ENCODE data around the gene ITGA7. TPM values are rescaled to one million over a fixed set of nuclear protein-coding genes. Genes with fewer than 3 reads are reported as not detected.

ITGA7 gene
- total RNA-seq, 6 donors from 2014 or later, result 4.6 to 30.4 (median 9.0) TPM

DNA sequence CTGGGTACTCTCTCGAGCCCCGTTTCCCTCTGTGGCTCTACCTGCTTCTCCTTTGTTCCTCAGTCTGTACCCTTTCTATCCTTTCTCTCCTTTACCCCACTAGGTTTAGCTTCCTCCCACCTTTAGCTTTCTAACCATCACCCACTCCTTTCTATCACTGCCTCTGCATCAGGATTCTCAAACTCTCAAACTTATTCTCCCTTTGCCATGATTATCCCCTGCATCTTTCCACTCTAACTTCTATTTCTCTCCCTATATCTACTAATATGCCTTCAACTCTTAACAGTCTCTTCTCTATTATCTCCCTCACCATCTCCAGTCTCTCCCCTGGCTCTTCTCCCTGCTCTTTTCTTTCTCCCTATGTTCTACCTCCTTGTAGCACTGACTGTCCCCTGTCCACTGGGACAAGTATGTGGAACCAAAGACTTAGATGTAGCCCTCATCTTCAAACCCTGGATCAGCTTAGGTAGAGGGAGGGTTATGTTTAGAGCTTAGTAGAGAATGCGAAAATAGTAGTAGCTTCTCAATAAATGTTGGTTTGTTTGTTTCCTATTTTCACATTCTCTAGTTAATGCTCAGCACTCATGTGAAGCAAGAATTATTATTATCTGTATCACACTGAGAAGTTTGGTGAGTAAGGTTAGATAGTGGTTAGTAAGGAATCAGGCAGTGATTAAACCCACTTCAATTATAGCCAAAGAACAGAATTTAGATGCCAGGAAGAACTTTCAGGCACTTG is 38.6 kb upstream of the ITGA7 start:
- WGBS, 2 donors, result 64 to 68% methylated on average over 3 of the region's 3 CpGs
- Histone ChIP-seq H3K9me3 (no peaks in the 10 kb centered on the region), H3K27ac (peak overlapping the region in 1 of 4 donors; percentile 27), H3K4me1 (peaks cover 12 to 28% (median 21%) of the 10 kb centered on the region in 4 donors), H3K4me3 (no peak overlapping the region), H3K36me3 (peaks cover 0 to 7% (median 4%) of the 10 kb centered on the region in 4 donors), H3K27me3 (peaks cover 0 to 4% (median 2%) of the 10 kb centered on the region in 4 donors)
- no peak for ATAC-seq (ENCODE audit: low FRiP score in 2 of 2)
- TF ChIP-seq POLR2A (IDR thresholded peaks at IDR 0.05), result no peak
- TF ChIP-seq EP300 (IDR thresholded peaks at IDR 0.05), result no peak
- TF ChIP-seq, protein P1, sequence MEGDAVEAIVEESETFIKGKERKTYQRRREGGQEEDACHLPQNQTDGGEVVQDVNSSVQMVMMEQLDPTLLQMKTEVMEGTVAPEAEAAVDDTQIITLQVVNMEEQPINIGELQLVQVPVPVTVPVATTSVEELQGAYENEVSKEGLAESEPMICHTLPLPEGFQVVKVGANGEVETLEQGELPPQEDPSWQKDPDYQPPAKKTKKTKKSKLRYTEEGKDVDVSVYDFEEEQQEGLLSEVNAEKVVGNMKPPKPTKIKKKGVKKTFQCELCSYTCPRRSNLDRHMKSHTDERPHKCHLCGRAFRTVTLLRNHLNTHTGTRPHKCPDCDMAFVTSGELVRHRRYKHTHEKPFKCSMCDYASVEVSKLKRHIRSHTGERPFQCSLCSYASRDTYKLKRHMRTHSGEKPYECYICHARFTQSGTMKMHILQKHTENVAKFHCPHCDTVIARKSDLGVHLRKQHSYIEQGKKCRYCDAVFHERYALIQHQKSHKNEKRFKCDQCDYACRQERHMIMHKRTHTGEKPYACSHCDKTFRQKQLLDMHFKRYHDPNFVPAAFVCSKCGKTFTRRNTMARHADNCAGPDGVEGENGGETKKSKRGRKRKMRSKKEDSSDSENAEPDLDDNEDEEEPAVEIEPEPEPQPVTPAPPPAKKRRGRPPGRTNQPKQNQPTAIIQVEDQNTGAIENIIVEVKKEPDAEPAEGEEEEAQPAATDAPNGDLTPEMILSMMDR (IDR thresholded peaks at IDR 0.05), result no peak
- TF ChIP-seq POLR2AphosphoS5 (IDR thresholded peaks at IDR 0.05), result no peak
- no peak for DNase-seq

DNA sequence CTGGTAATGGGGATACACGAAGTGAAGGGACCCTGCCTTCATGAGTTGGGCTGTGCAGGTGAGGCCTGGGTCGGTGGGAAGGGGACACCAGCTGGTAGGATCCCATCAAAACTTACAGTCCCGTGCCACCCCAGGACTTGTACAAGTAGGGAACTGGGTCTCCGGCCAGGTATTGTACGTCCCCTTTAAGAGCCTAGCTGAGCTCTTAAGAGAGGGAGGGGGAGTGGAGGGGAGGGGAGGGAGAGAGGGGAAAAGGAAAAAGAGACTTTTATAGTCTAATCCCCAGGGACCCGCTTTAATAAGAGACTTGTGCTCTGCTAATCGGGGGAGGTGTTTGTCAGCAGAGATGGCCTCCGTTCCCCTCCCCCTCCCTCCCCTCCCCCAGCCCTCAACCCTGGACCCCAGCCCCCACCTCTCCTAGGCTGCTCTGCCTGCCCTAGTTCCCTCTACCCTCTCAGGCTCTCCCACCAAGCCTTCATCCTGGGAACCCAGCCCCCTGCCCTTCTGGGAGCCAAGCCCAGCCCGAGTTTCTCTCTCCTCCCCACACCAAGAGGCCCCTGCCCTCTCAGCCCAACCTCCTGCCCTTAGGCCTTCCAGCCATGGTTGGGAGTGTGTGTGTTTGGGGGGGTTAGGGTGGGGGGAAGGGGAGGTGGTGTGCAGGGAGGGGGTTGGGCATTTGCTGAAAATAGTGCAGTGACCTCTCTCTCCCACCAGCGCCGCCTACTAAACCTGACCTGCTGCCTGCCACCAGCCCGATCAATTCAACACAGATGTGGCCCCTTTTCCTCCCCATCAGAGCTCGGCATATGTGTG is 37.9 kb upstream of the ITGA7 start:
- H3K36me3 ChIP-seq, result peaks cover 0 to 5% (median 0%) of the 10 kb centered on the region in 4 donors
- peak overlapping the region in 2 of 4 donors; percentile 27 to 32 for H3K27ac ChIP-seq
- peaks cover 0 to 4% (median 2%) of the 10 kb centered on the region in 4 donors for H3K27me3 ChIP-seq
- H3K9me3 ChIP-seq, result no peaks in the 10 kb centered on the region
- 37 to 41% methylated on average over 13 of the region's 13 CpGs for WGBS, 2 donors
- no peak for ATAC-seq (ENCODE audit: low FRiP score in 2 of 2)
- peaks cover 12 to 28% (median 21%) of the 10 kb centered on the region in 4 donors for H3K4me1 ChIP-seq
- TF ChIP-seq POLR2AphosphoS5 (IDR thresholded peaks at IDR 0.05), result no peak
- no peak overlapping the region for H3K4me3 ChIP-seq
- no peak for DNase-seq

DNA sequence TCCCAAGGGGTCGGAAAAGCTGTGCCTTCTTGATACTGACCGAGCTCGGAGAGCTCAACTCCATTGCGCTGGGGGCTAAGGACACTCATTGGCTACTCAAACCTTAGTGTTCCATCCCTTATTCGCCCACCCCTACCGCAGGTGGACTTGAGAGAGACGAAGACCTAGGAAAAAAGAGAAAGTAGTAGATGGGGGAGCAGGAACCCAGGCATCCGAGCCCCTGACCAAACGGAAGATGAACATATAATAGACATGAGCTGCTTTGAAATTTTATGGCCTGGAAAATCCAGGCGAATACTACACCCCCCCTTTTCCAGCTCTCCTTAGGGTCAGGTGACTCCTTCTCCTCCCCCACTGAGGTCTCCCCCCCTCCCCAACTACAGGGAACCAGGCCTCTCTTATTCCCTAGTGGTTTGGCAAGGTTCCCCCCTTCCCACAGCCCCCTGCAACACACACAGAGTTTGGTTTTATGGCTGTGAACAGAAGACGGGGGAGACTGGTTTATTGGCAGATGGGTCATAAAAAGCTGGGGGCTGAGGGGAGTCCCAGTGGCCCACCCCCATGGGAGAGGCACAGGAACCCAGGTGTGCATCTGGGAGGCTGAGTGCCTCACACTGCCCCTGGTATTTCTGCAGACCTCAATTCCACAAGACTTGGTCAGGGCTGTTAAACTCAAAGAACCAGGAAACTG is 36.8 kb upstream of the ITGA7 start:
- ATAC-seq (ENCODE audit: low FRiP score in 2 of 2) (no peak), DNase-seq (no peak)
- Histone ChIP-seq H3K4me3 (peak overlapping the region in 3 of 4 donors; percentile 59 to 63 (median 62)), H3K27ac (peak overlapping the region in 1 of 4 donors; percentile 74), H3K4me1 (peaks cover 12 to 28% (median 21%) of the 10 kb centered on the region in 4 donors), H3K27me3 (peaks cover 0 to 4% (median 2%) of the 10 kb centered on the region in 4 donors), H3K36me3 (peaks cover 0 to 3% (median 0%) of the 10 kb centered on the region in 4 donors), H3K9me3 (no peaks in the 10 kb centered on the region)
- TF ChIP-seq, protein P1 (IDR thresholded peaks at IDR 0.05), result no peak
- TF ChIP-seq EP300 (IDR thresholded peaks at IDR 0.05) (no peak), POLR2A (IDR thresholded peaks at IDR 0.05) (no peak), POLR2AphosphoS5 (IDR thresholded peaks at IDR 0.05) (no peak)
- 27 to 33% methylated on average over 11 of the region's 11 CpGs for WGBS, 2 donors

DNA sequence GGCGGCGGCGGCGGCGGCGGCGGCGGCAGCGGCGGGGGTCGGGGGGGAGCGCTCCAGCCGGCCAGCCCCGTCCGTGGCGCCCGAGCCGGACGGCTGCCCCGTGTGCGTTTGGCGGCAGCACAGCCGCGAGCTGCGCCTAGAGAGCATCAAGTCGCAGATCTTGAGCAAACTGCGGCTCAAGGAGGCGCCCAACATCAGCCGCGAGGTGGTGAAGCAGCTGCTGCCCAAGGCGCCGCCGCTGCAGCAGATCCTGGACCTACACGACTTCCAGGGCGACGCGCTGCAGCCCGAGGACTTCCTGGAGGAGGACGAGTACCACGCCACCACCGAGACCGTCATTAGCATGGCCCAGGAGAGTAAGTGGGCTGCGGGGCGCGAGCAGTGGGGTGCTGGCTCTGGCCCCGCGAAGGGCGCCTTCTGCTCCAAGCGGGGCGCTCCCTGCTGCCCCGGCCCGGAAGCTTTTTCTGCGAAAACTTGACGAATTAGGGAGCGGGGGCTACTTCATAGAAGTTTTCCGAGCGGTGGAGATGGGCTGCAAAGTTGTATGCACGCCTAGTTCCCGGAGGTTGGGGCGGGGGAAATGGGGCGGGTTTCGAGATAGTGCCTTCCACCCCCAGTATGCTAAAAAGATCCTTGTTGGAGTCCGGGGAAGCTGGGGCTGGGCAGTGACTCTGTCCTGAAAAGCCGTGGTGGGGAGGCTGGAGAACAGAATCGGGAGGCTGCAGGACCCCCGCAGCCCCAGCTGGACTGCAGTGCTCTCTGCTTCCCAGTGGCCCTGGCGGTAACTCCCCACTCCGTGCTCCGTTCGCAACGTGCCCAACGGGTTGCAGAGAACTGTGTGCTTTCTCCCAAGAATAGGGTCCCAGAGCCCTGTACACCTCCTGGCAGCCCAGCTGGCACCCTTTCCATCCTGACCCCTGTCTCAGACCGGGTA is 36.0 kb upstream of the ITGA7 start:
- Histone ChIP-seq H3K4me1 (peaks cover 12 to 28% (median 21%) of the 10 kb centered on the region in 4 donors), H3K27me3 (peaks cover 0 to 4% (median 2%) of the 10 kb centered on the region in 4 donors), H3K36me3 (no peaks in the 10 kb centered on the region), H3K27ac (peak overlapping the region in 3 of 4 donors; percentile 50 to 74 (median 63)), H3K9me3 (no peaks in the 10 kb centered on the region), H3K4me3 (peak overlapping the region; percentile 15 to 63 (median 60))
- DNase-seq (peak; percentile 66 to 89), ATAC-seq (ENCODE audit: low FRiP score in 2 of 2) (peak; percentile 59 to 60)
- TF ChIP-seq, protein P1 (IDR thresholded peaks at IDR 0.05), result peak in 2 of 6 experiments; percentile 21 to 25
- TF ChIP-seq POLR2A (IDR thresholded peaks at IDR 0.05), result no peak
- WGBS, 2 donors, result 0 to 2% methylated on average over 20 to 43 of the region's 73 CpGs

All from upper lobe of left lung (tissue), 6 donors.